NB4 (cell line): ENCODE data around the gene ARHGAP33.

Experiments
- MAX ChIP-seq: IDR thresholded peaks from 2 replicates; pipeline ENCODE4 v1.6.1; 2011; ENCODE audit warnings: low read depth, low read length
- MYC ChIP-seq: IDR thresholded peaks from 2 replicates; pipeline ENCODE4 v1.6.1; 2011; ENCODE audit warnings: low read depth, low read length
- POLR2A ChIP-seq: IDR thresholded peaks from 2 replicates; pipeline ENCODE4 v1.6.1; 2011; ENCODE audit warnings: mild to moderate bottlenecking; ENCODE audit not compliant: insufficient read length; ENCODE audit errors: extremely low read depth
- TF ChIP-seq, protein P1 (sequence below): IDR thresholded peaks from one replicate; pipeline ENCODE4 v1.5.1; 2012; ENCODE audit warnings: low read depth, low read length

GRCh38 chr19:35782589-35782988 is 7.2 kb downstream of the ARHGAP33 start:
- TF ChIP-seq, protein P1, sequence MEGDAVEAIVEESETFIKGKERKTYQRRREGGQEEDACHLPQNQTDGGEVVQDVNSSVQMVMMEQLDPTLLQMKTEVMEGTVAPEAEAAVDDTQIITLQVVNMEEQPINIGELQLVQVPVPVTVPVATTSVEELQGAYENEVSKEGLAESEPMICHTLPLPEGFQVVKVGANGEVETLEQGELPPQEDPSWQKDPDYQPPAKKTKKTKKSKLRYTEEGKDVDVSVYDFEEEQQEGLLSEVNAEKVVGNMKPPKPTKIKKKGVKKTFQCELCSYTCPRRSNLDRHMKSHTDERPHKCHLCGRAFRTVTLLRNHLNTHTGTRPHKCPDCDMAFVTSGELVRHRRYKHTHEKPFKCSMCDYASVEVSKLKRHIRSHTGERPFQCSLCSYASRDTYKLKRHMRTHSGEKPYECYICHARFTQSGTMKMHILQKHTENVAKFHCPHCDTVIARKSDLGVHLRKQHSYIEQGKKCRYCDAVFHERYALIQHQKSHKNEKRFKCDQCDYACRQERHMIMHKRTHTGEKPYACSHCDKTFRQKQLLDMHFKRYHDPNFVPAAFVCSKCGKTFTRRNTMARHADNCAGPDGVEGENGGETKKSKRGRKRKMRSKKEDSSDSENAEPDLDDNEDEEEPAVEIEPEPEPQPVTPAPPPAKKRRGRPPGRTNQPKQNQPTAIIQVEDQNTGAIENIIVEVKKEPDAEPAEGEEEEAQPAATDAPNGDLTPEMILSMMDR: no peak
- TF ChIP-seq POLR2A (no peak), MYC (no peak), MAX (no peak)
